GM18498 (cell line): ENCODE measurements around the gene TMEM232.
"Not testable (repeated sequence)": the region's sequence is repeated elsewhere in the genome, so short reads cannot be mapped to it uniquely, and the experiment has no call there.

Source experiments
- ATAC-seq: cut with Tn5 transposase; IDR thresholded peaks from one replicate; pipeline ENCODE4 v1.9.1; 2021; ENCODE audit warnings: mild to moderate bottlenecking, moderate library complexity; ENCODE audit not compliant: unreplicated experiment

Gene TMEM232

DNA sequence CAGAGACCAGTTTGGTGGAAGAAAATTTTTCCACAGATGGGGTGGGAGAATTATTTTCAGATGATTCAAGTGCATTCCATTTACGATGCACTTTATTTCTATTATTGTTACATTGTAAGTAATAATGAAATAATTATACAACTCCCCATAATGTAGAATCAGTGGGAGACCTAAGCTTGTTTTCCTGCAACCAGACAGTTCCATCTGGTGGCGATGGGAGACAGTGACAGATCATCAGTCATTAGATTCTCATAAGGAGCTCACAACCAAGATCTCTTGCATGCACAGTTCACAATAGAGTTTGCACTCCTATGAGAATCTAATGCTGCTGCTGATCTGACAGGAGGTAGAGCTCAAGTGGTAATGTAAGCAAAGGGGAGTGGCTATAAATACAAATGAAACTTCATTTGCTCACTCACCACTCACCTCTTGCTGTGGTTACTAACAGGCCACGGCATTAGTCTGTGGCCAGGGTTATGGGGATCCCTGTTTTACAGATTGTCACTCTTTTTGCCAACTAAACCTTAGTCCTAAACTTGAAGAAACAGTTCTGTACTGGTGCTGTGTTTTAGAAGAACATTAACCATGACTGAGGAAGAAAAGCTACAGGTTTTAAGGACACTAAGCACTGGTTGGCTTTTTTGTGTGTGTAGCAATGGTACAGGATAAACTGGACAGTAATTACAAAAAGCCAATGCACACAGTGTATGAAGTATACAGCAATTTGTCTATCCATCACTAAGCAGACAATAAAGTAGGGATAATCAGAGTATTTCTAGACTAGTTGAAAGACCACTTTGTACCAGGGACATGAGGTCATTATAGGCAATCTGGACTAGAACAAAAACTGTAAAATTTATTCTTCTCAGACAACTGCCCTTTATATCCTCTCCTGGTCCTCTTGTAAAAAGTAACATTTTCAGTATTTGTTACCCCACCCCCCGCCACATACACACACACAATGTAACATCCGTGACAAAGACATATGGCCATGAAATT is 9.9 kb downstream of the TMEM232 start:
- ATAC-seq = peak; percentile 98

DNA sequence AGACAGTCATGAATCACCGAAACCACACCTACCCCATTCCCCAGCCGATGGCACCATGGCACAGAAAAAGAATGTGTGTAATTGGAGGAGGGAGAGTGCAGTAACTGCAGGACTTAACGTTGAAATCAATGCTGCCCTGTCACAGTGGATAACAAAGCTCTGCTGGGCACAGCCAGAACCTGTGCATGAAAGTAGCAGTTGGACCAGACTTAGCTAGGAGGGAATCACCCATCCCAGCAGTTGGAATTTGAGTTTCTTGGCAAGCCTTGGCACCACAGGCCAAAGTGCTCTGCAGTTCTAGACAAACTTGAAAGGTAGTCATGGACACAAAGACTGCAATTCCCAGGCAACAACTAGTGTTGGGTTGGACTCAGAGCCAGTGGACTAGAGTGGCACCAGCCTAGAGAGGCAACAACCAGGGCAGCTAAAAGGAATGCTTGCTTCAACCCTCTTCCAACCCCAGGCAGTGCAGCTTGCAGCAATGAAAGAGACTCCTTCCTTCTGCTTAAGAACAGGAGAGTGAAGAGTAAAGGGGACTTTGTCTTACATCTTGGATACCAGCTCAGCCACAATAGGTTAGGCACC is 19.1 kb downstream of the TMEM232 start:
- ATAC-seq = no peak

GRCh38 chr5:110705349-110705748 is 21.1 kb downstream of the TMEM232 start:
- ATAC-seq = no peak

- no peak for ATAC-seq
These were observed 23.0 kb downstream of the TMEM232 start for GRCh38 chr5:110703481-110703880.

DNA sequence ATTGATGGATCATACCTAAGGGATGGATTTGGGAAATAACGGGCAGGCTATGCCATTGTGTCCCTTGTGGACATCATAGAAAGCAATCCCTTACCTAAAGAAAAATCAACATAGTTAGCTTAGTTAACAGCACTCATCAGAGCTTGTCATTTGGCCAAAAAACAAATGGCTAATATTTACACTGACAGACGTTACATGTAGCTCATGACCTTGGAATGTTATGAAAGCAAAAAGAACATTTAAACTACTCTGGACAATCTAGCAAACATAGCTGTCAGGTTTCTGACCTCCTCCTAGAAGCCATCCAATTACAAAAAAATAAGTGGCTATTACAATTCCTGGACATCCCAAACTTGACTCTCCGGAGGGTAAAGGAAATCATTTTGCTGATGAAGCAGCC is 23.8 kb downstream of the TMEM232 start:
- no peak for ATAC-seq

- ATAC-seq = no peak
These were observed 24.2 kb downstream of the TMEM232 start for GRCh38 chr5:110702300-110702699.

- ATAC-seq = not testable (repeated sequence)
These were observed 33.8 kb downstream of the TMEM232 start for GRCh38 chr5:110692669-110693068.

DNA sequence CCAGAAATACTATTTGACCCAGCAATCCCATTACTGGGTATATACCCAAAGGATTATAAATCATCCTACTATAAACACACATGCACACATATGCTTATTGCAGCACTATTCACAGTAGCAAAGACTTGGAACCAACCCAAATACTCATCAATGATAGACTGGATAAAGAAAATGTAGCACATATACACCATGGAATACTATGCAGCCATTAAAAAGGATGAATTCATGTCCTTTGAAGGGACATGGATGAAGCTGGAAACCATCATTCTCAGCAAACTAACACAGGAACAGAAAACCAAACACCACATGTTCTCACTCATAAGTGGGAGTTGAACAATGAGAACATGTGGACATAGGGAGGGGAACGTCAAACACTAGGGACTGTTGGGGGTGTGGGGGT is 35.9 kb downstream of the TMEM232 start:
- not testable (repeated sequence) for ATAC-seq

DNA sequence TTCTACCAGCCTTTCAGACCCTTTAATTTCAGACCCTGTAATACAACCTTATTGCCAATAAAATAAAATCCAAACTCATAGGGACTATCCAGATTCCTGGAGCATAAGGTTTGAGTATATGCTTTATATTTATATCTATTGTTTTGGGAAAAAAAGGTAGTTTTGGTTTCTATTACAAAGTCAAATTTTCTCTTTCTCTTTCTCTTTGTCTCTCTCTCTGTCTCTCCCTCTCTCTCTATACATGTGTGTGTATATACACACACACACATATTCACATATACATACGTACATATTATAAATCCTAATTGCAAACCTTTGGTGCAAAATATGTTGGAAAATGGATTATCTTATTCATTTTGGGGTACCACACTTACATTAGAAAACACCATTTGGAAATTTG is 39.0 kb downstream of the TMEM232 start:
- no peak for ATAC-seq

DNA sequence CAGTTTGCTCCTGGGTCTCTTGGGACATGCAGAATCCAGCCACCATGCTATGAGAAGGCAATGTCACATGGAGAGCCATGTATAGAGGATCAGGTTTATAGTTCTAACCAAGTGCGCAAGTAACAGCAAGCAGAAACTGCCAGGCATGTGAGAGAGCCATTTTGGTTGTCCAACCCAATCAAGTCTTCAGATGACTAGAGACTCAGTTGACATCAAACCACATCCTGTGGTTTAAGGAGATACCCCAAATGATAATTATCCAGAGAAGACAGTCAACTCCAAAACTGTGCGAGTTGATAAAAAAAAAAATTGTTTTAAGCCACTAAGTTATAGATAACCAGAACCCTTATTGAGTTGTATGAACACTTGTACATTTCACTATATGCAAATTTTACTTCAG is 40.2 kb downstream of the TMEM232 start:
- no peak for ATAC-seq

- ATAC-seq = no peak
These were observed 44.5 kb downstream of the TMEM232 start for GRCh38 chr5:110681953-110682352.

DNA sequence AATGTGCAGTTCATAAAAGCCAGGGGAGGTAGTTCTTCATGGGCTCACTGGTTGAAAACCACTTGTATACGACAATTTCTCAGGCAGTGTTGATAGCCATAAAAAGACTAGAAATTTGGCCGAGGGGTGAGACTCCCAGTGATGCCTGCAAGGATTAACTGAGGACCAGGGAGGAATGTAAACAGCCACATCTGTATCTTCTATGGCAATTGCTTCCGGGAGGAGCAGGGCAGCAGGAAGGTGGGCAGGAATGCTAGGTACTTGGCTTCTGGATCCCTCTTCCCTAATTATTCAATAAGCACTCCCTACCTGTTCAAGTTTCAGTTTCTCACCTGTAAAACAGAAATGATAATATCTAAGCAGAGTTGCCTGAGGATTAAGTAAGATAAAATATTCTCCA is 45.4 kb downstream of the TMEM232 start:
- no peak for ATAC-seq

DNA sequence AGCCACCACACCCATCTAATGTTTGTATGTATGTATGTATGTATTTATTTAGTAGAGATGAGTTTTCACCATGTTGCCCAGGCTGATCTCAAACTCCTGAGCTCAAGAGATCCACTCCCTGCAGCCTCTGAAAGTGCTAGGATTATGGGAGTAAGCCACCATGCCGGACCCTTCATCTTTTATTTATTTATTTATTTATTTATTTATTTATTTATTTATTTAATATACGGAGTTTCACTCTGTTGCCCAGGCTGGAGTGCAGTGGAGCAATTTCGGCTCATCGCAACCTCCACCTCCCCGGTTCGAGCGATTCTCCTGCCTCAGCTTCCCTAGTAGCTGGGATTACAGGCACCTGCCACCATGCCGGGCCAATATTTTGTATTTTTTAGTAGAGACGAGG is 49.9 kb downstream of the TMEM232 start:
- ATAC-seq = not testable (repeated sequence)

GRCh38 chr5:110665184-110665726 is 61.2 kb downstream of the TMEM232 start:
- no peak for ATAC-seq

- ATAC-seq = peak; percentile 94
These were observed 62.9 kb downstream of the TMEM232 start for GRCh38 chr5:110663525-110663924.

GRCh38 chr5:110658006-110658405 is 68.5 kb downstream of the TMEM232 start:
- no peak for ATAC-seq

- ATAC-seq = no peak
These were observed 73.1 kb downstream of the TMEM232 start for GRCh38 chr5:110653231-110653970.

- ATAC-seq = no peak
These were observed 75.0 kb downstream of the TMEM232 start for GRCh38 chr5:110651507-110651906.

DNA sequence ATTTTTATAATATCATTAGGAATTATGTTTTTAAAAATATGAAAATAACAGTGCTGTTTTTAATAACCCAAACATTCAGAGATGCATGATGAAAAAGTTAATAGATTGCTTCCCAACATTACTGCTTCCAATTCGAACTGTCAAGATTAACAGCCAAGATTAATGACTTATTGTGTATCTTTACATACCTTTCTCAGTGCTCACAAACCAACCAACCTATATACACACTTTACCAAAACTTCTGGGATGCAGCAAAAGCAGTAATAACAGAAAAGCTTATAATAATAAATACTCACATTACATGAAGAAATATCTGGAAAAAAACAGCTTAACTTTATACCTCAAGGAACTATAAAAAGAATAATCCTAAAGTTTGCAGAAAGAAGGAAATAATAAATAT is 82.1 kb downstream of the TMEM232 start:
- ATAC-seq = no peak

GRCh38 chr5:110638970-110639902 is 87.2 kb downstream of the TMEM232 start:
- no peak for ATAC-seq
